IMR-90 (cell line): ENCODE data around the gene TSSK2. TPM values are rescaled to one million over a fixed set of nuclear protein-coding genes. Genes with fewer than 3 reads are reported as not detected.

Experiments
- ATAC-seq: fragments of 200-7000 bp; cut with Tn5 transposase; 2 replicates; pipeline ENCODE4 v1.9.1; 2020; ENCODE audit warnings: low read depth, mild to moderate bottlenecking, moderate library complexity
- BruUV-seq: library from RNA; stranded (reverse); fragments of 400-500 nt; replicated peaks from 2 replicates; lab custom pipeline; 2021; lab: Mats Ljungman, UMichigan
- CTCF ChIA-PET: fragments of 300-600 bp; formaldehyde crosslinking; extraction: SDS; loops from one replicate; lab custom pipeline; 2021; ENCODE audit warnings: antibody characterized with exemption; lab: Yijun Ruan, JAX
- POLR2A ChIA-PET: fragments of 300-600 bp; sonication (Branson Sonifier 250); formaldehyde crosslinking; loops from one replicate; lab custom pipeline; 2022; ENCODE audit warnings: antibody characterized with exemption; ENCODE audit not compliant: unreplicated experiment; lab: Charles Lee
- DNase-seq: peaks from one replicate; pipeline ENCODE4 v3.0.0; 2013
- H2AFZ ChIP-seq: replicated peaks from 2 replicates; pipeline ENCODE3; 2013; ENCODE audit warnings: low read length, mild to moderate bottlenecking; ENCODE audit not compliant: poor library complexity
- H2AK5ac ChIP-seq: 2 replicates; pipeline ENCODE4 v1.6.1; 2013; ENCODE audit warnings: low read depth, low read length, inconsistent platforms
- H2AK9ac ChIP-seq: replicated peaks from 2 replicates; pipeline ENCODE3; 2013; ENCODE audit warnings: mild to moderate bottlenecking, low read depth, low read length, moderate library complexity; ENCODE audit not compliant: poor library complexity
- H2BK120ac ChIP-seq: 2 replicates; pipeline ENCODE4 v1.6.1; 2013; ENCODE audit warnings: low read depth, low read length, inconsistent platforms
- H2BK15ac ChIP-seq: 3 replicates; pipeline ENCODE4 v1.6.1; 2013; ENCODE audit warnings: low read depth, low read length, inconsistent platforms
- H2BK20ac ChIP-seq: 2 replicates; pipeline ENCODE4 v1.6.1; 2013; ENCODE audit warnings: low read depth, mild to moderate bottlenecking, inconsistent platforms, low read length, moderate library complexity
- H2BK5ac ChIP-seq: 2 replicates; pipeline ENCODE4 v1.6.1; 2013; ENCODE audit warnings: mild to moderate bottlenecking, low read depth, low read length, inconsistent platforms; ENCODE audit not compliant: poor library complexity, severe bottlenecking
- H3K14ac ChIP-seq: replicated peaks from 2 replicates; pipeline ENCODE4 v1.6.1; 2013; ENCODE audit warnings: low read depth, low read length, inconsistent platforms
- H3K18ac ChIP-seq: 2 replicates; pipeline ENCODE4 v1.6.1; 2013; ENCODE audit warnings: low read depth, low read length, control low read depth
- H3K23ac ChIP-seq: 2 replicates; pipeline ENCODE4 v1.6.1; 2013; ENCODE audit warnings: low read depth, low read length, inconsistent platforms
- H3K27ac ChIP-seq: 2 replicates; pipeline ENCODE4 v1.5.1; 2013; ENCODE audit warnings: mild to moderate bottlenecking, control low read depth, low read length; ENCODE audit not compliant: insufficient read depth
- H3K27me3 ChIP-seq: 2 replicates; pipeline ENCODE4 v1.6.1; 2013; ENCODE audit warnings: low read length; ENCODE audit not compliant: control insufficient read depth, insufficient read depth
- H3K36me3 ChIP-seq: 2 replicates; pipeline ENCODE4 v1.6.1; 2013; ENCODE audit warnings: low read length, mixed read lengths; ENCODE audit not compliant: control insufficient read depth, insufficient read depth
- H3K4ac ChIP-seq: 2 replicates; pipeline ENCODE4 v1.6.1; 2013; ENCODE audit warnings: low read depth, low read length, inconsistent platforms
- H3K4me1 ChIP-seq: 2 replicates; pipeline ENCODE4 v1.6.1; 2013; ENCODE audit warnings: low read length, mixed read lengths; ENCODE audit not compliant: control insufficient read depth, insufficient read depth
- H3K4me2 ChIP-seq: 2 replicates; pipeline ENCODE4 v1.6.1; 2013; ENCODE audit warnings: low read depth, mild to moderate bottlenecking, control low read depth, low read length, moderate library complexity
- H3K4me3 ChIP-seq: 2 replicates; pipeline ENCODE4 v1.5.1; 2013; ENCODE audit warnings: low read depth, mild to moderate bottlenecking, control low read depth, low read length, moderate library complexity; ENCODE audit not compliant: insufficient read depth
- H3K56ac ChIP-seq: 2 replicates; pipeline ENCODE4 v1.6.1; 2013; ENCODE audit warnings: low read length, inconsistent platforms; ENCODE audit not compliant: insufficient read depth; ENCODE audit errors: extremely low read depth
- H3K79me1 ChIP-seq, 2 experiments: 2 replicates each; pipeline ENCODE4 v1.6.1; 2013; ENCODE audit warnings: low read length in 2 of 2, inconsistent platforms in 1 of 2, low read depth in 1 of 2
- H3K9ac ChIP-seq: 2 replicates; pipeline ENCODE4 v1.6.1; 2013; ENCODE audit warnings: low read depth, low read length, control low read depth
- H3K9me1 ChIP-seq: 2 replicates; pipeline ENCODE4 v1.6.1; 2013; ENCODE audit warnings: low read length, inconsistent platforms; ENCODE audit not compliant: insufficient read depth
- H3K9me3 ChIP-seq: 2 replicates; pipeline ENCODE4 v1.6.1; 2013; ENCODE audit warnings: low read length; ENCODE audit not compliant: control insufficient read depth, insufficient read depth
- H4K20me1 ChIP-seq: 2 replicates; pipeline ENCODE4 v1.6.1; 2013; ENCODE audit warnings: low read length, inconsistent platforms; ENCODE audit not compliant: insufficient read depth
- H4K5ac ChIP-seq: 2 replicates; pipeline ENCODE4 v1.6.1; 2013; ENCODE audit warnings: mild to moderate bottlenecking, low read depth, low read length, control low read depth
- H4K8ac ChIP-seq, 2 experiments: 2 replicates each; pipeline ENCODE4 v1.6.1; 2013; ENCODE audit warnings: low read depth in 2 of 2, low read length in 2 of 2, control low read depth in 1 of 2, inconsistent platforms in 1 of 2
- H4K91ac ChIP-seq: 2 replicates; pipeline ENCODE4 v1.6.1; 2013; ENCODE audit warnings: low read depth, low read length, inconsistent platforms; ENCODE audit not compliant: insufficient read depth
- BHLHE40 ChIP-seq: fragments of 150-350 bp; IDR thresholded peaks from 2 replicates; pipeline ENCODE4 v1.6.1; 2016; ENCODE audit warnings: mild to moderate bottlenecking, low read depth, low read length
- CEBPB ChIP-seq: IDR thresholded peaks from 2 replicates; pipeline ENCODE4 v1.6.1; 2012; ENCODE audit warnings: low read depth, low read length, improper control_type of control experiment
- CHD1 ChIP-seq: IDR thresholded peaks from 2 replicates; pipeline ENCODE4 v1.6.1; 2012; ENCODE audit warnings: low read depth, low read length, improper control_type of control experiment
- FOS ChIP-seq: fragments of 150-350 bp; IDR thresholded peaks from 2 replicates; pipeline ENCODE4 v1.6.1; 2016; ENCODE audit warnings: low read depth, low read length
- MAFK ChIP-seq: IDR thresholded peaks from 2 replicates; pipeline ENCODE4 v1.6.1; 2012; ENCODE audit warnings: low read depth, low read length, improper control_type of control experiment
- MAZ ChIP-seq: IDR thresholded peaks from 2 replicates; pipeline ENCODE4 v1.6.1; 2012; ENCODE audit warnings: low read depth, mild to moderate bottlenecking, low read length, improper control_type of control experiment, moderate library complexity, borderline replicate concordance
- MXI1 ChIP-seq: IDR thresholded peaks from 2 replicates; pipeline ENCODE4 v1.6.1; 2012; ENCODE audit warnings: low read depth, mild to moderate bottlenecking, low read length, moderate library complexity, borderline replicate concordance
- NFE2L2 ChIP-seq: fragments of 150-350 bp; IDR thresholded peaks from 2 replicates; pipeline ENCODE4 v1.6.1; 2016; ENCODE audit warnings: low read depth, mild to moderate bottlenecking, low read length
- POLR2A ChIP-seq: IDR thresholded peaks from 2 replicates; pipeline ENCODE4 v1.6.1; 2012; ENCODE audit warnings: mild to moderate bottlenecking, low read depth, low read length
- RAD21 ChIP-seq: IDR thresholded peaks from 2 replicates; pipeline ENCODE4 v1.6.1; 2012; ENCODE audit warnings: low read length, improper control_type of control experiment
- RCOR1 ChIP-seq: IDR thresholded peaks from 2 replicates; pipeline ENCODE4 v1.6.1; 2012; ENCODE audit warnings: mild to moderate bottlenecking, low read length, improper control_type of control experiment; ENCODE audit not compliant: insufficient replicate concordance
- RFX5 ChIP-seq: IDR thresholded peaks from 2 replicates; pipeline ENCODE4 v1.8.0; 2012; ENCODE audit warnings: low read depth, mild to moderate bottlenecking, low read length, moderate library complexity
- SMC3 ChIP-seq: fragments of 150-350 bp; IDR thresholded peaks from 2 replicates; pipeline ENCODE4 v1.6.1; 2016; ENCODE audit warnings: low read depth, mild to moderate bottlenecking, antibody characterized with exemption, low read length, moderate library complexity
- WGBS, 2 experiments: methylation state at CpG; one replicate each; pipeline versions ENCODE4 v1.1.5 to v1.1.7; 2013; ENCODE audit warnings: missing lambda C conversion rate in 2 of 2; ENCODE audit not compliant: insufficient read length in 1 of 2; ENCODE audit errors: extremely low coverage in 2 of 2; 5-methylcytosine and 5-hydroxymethylcytosine counted together
- dilution Hi-C: fragments of 300-500 bp; cut with HindIII; formaldehyde crosslinking; loops from one replicate; pipeline ENCODE4 v1.14.3; 2018; ENCODE audit warnings: low sequenced_read_pairs; ENCODE audit not compliant: unreplicated experiment
- in situ Hi-C: fragments of 300-500 bp; cut with MboI; formaldehyde crosslinking; loops from 3 replicates; pipeline ENCODE4 v1.14.3; 2019; ENCODE audit warnings: low sequenced_read_pairs, inconsistent platforms, mixed read lengths
- intact Hi-C: fragments of 100-400 bp; cut with micrococcal nuclease; formaldehyde crosslinking; loops from 2 replicates; pipeline ENCODE4 v1.10.0; 2022
- polyA plus RNA-seq, 3 experiments: library from polyadenylated mRNA; depleted of rRNA; stranded (reverse); fragments of >200 nt; gene quantifications; 2 replicates each; pipeline ENCODE4 v1.2.3, GENCODE V29; 2012; ENCODE audit warnings: low replicate concordance in 1 of 3
- total RNA-seq: library from RNA; depleted of rRNA; stranded (reverse); fragments of >200 nt; gene quantifications from 2 replicates; pipeline ENCODE4 v1.2.3, GENCODE V29; 2012
- TF ChIP-seq, protein P1 (sequence below): fragments of 150-350 bp; IDR thresholded peaks from 2 replicates; pipeline ENCODE4 v1.6.1; 2016; ENCODE audit warnings: low read depth, mild to moderate bottlenecking, low read length, moderate library complexity, borderline replicate concordance
- TF ChIP-seq, protein P2 (sequence below): conservative IDR thresholded peaks from 2 replicates; pipeline ENCODE4 v1.5.1; 2012; ENCODE audit warnings: mild to moderate bottlenecking, low read depth, low read length, improper control_type of control experiment
- TF ChIP-seq, protein P3 (sequence below): fragments of 150-350 bp; IDR thresholded peaks from 2 replicates; pipeline ENCODE4 v1.6.1; 2017; ENCODE audit warnings: mild to moderate bottlenecking, antibody characterized with exemption, low read length, low read depth

The TSSK2 gene
- total and polyA plus RNA-seq, 2 of the 4 experiments (the other 2 are of a cell fraction) = not detected

DNA sequence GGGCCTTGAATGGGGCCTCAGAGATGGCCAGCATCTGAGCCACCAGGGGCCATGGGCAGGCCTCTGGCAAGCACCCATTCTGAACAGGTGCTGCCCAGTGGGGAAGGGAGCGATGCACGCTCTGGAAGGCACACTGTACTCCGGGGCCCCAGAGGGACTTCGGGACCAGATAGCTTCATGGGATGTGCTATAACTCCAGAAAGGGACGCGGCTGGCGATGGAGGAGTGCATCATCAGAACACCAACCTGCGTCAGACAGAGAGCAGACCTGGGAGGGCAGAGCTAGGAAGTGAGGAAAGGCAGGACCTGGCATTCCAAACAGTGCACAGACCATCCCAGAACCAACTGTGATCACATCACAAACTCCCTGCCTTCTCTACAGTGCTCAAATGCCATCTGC, 25.7 kb upstream of the TSSK2 start:
- no peak overlapping the region for H2AK5ac ChIP-seq
- no peak overlapping the region for H2BK120ac ChIP-seq
- no peak overlapping the region for H3K27ac ChIP-seq
- no peaks in the 10 kb centered on the region for H3K27me3 ChIP-seq
- ChIA-PET POLR2A (no interaction called here), CTCF (no interaction called here)
- TF ChIP-seq FOS = no peak
- TF ChIP-seq, protein P1, sequence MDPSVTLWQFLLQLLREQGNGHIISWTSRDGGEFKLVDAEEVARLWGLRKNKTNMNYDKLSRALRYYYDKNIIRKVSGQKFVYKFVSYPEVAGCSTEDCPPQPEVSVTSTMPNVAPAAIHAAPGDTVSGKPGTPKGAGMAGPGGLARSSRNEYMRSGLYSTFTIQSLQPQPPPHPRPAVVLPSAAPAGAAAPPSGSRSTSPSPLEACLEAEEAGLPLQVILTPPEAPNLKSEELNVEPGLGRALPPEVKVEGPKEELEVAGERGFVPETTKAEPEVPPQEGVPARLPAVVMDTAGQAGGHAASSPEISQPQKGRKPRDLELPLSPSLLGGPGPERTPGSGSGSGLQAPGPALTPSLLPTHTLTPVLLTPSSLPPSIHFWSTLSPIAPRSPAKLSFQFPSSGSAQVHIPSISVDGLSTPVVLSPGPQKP = no peak
- no peak for TF ChIP-seq MAFK
- TF ChIP-seq NFE2L2 = no peak
- TF ChIP-seq, protein P2, sequence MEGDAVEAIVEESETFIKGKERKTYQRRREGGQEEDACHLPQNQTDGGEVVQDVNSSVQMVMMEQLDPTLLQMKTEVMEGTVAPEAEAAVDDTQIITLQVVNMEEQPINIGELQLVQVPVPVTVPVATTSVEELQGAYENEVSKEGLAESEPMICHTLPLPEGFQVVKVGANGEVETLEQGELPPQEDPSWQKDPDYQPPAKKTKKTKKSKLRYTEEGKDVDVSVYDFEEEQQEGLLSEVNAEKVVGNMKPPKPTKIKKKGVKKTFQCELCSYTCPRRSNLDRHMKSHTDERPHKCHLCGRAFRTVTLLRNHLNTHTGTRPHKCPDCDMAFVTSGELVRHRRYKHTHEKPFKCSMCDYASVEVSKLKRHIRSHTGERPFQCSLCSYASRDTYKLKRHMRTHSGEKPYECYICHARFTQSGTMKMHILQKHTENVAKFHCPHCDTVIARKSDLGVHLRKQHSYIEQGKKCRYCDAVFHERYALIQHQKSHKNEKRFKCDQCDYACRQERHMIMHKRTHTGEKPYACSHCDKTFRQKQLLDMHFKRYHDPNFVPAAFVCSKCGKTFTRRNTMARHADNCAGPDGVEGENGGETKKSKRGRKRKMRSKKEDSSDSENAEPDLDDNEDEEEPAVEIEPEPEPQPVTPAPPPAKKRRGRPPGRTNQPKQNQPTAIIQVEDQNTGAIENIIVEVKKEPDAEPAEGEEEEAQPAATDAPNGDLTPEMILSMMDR = no peak
- no peak for TF ChIP-seq SMC3
- TF ChIP-seq, protein P3, sequence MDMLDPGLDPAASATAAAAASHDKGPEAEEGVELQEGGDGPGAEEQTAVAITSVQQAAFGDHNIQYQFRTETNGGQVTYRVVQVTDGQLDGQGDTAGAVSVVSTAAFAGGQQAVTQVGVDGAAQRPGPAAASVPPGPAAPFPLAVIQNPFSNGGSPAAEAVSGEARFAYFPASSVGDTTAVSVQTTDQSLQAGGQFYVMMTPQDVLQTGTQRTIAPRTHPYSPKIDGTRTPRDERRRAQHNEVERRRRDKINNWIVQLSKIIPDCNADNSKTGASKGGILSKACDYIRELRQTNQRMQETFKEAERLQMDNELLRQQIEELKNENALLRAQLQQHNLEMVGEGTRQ = no peak
- no peak for TF ChIP-seq RCOR1
- no peak for TF ChIP-seq RAD21
- TF ChIP-seq MAZ = no peak
- TF ChIP-seq BHLHE40 = no peak
- TF ChIP-seq RFX5 = no peak
- no peak for TF ChIP-seq MXI1
- no peak for TF ChIP-seq POLR2A
- TF ChIP-seq CEBPB = no peak
- no peak for TF ChIP-seq CHD1
- no peak overlapping the region for H3K14ac ChIP-seq
- no peak overlapping the region for H2BK20ac ChIP-seq
- no peak overlapping the region for H3K23ac ChIP-seq
- no peak overlapping the region for H4K91ac ChIP-seq
- no peak overlapping the region for H3K56ac ChIP-seq
- intact Hi-C loops = no loop called here
- no peak overlapping the region; the same call in 1 of the 2 replicates for H3K4ac ChIP-seq
- H4K8ac ChIP-seq = no peak overlapping the region
- peaks cover 23% of the 10 kb centered on the region for H3K4me1 ChIP-seq
- H3K18ac ChIP-seq = no peak overlapping the region
- H4K5ac ChIP-seq = no peak overlapping the region
- peaks cover 85% of the 10 kb centered on the region for H4K20me1 ChIP-seq
- H2BK15ac ChIP-seq = no peak overlapping the region
- H2AK9ac ChIP-seq = no peak overlapping the region
- ATAC-seq = no peak
- no peak for DNase-seq
- H3K4me3 ChIP-seq = no peak overlapping the region
- H3K4me2 ChIP-seq = no peak overlapping the region
- BruUV-seq = no TSS peak
- in situ Hi-C loops = no loop called here
- no peaks in the 10 kb centered on the region for H3K36me3 ChIP-seq
- H2AFZ ChIP-seq = no peak overlapping the region
- H3K9me3 ChIP-seq = no peaks in the 10 kb centered on the region
- peaks cover 24 to 85% of the 10 kb centered on the region in 2 experiments for H3K79me1 ChIP-seq
- WGBS, 2 experiments = 96% methylated on average over 4 of the region's 8 CpGs; no CpG with 5 or more reads in 1 of the 2 experiments
- dilution Hi-C loops = no loop called here
- peaks cover 22% of the 10 kb centered on the region for H3K9me1 ChIP-seq
- no peak overlapping the region for H2BK5ac ChIP-seq
- H3K9ac ChIP-seq = no peak overlapping the region
